ENCODE results near the gene RTL9.
A peak's percentile ranks its signal among the peaks of the same experiment; 100 is the strongest.

Gene RTL9

DNA sequence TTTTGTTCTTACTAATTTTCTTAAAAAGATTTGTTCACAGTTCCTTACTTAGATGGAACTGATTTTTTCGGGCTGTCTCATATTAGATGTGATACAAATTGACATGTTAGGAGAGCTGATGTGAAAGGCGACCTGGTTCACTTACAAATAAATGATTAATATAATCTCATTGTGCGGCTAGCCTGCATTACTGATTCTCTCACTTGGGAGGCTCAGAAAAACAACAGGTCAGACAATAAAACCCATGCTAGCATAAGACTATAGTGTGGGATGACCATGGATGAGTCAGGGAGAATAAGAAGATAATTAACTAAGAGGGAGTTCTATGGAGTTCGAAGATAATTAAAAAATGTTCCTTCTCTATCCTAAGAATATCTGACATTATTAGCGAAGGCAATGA lies 40.8 kb downstream of the RTL9 start:
- Histone ChIP-seq H2BK12ac (ENCODE audit: low read length in 2 of 2) (no peak overlapping the region), H3K9ac (ENCODE audit: low read length) (no peak overlapping the region), H3K18ac (ENCODE audit: low read depth in 1 of 2, low read length in 2 of 2) (no peak overlapping the region), H2AK5ac (ENCODE audit: low read length, severe bottlenecking) (no peak overlapping the region), H3K79me1 (replicated peaks; ENCODE audit: low read length, poor library complexity, severe bottlenecking) (no peaks in the 10 kb centered on the region), H4K91ac (ENCODE audit: low read length) (no peak overlapping the region), H2BK120ac (ENCODE audit: low read depth, low read length) (no peak overlapping the region), H3K14ac (ENCODE audit: low read length in 2 of 2) (no peak overlapping the region), H2AFZ (ENCODE audit: low read depth, low read length) (no peak overlapping the region), H3K27ac (ENCODE audit: low read length, poor library complexity, severe bottlenecking) (peak overlapping the region; percentile 54), H3K23ac (ENCODE audit: low read length in 2 of 2) (no peak overlapping the region), H2BK15ac (ENCODE audit: low read depth, poor library complexity, severe bottlenecking) (no peak overlapping the region), H3K36me3 (ENCODE audit: control insufficient read depth in 1 of 2, insufficient read depth in 2 of 2, low read depth in 1 of 2, low read length in 2 of 2) (no peaks in the 10 kb centered on the region), H3K9me3 (ENCODE audit: control insufficient read depth, low read length) (no peaks in the 10 kb centered on the region), H4K8ac (ENCODE audit: low read length) (no peak overlapping the region), H2BK5ac (ENCODE audit: low read depth, low read length, poor library complexity, severe bottlenecking) (no peak overlapping the region), H3K27me3 (ENCODE audit: control insufficient read depth in 1 of 2, insufficient read depth in 1 of 2, low read length in 2 of 2) (peaks cover 0 to 27% of the 10 kb centered on the region in 2 experiments), H3K4me2 (ENCODE audit: low read length, poor library complexity, severe bottlenecking) (no peak overlapping the region), H3K4me3 (ENCODE audit: insufficient read depth in 1 of 2, low read depth in 1 of 2, low read length in 2 of 2) (no peak overlapping the region), H3K4me1 (ENCODE audit: control insufficient read depth, insufficient read depth, low read depth, low read length) (peaks cover 16% of the 10 kb centered on the region), H3K4ac (ENCODE audit: low read depth in 1 of 2, low read length in 2 of 2) (no peak overlapping the region)
- DNase-seq: no peak
- WGBS: no CpG with 5 or more reads among the region's 5 CpGs

DNA sequence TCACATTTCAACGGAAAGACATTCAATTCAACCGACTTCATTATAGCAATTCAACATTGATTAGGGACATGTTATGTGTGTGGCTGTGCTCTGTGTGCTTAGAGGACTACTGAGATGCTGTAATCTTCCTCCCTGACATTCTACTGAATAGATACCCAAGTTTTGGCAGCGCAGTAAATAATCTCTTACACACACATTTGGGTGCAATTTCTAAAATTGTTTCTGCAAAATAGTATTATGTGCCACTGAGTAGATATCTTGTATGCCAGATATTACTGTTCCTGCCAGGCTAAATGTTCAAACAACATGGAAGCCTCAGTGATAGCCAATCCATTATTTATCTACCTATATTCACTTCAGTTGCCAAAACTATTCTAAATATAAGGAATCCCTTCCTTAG lies 41.3 kb downstream of the RTL9 start:
- no CpG with 5 or more reads among the region's 3 CpGs for WGBS
- DNase-seq: no peak

DNA sequence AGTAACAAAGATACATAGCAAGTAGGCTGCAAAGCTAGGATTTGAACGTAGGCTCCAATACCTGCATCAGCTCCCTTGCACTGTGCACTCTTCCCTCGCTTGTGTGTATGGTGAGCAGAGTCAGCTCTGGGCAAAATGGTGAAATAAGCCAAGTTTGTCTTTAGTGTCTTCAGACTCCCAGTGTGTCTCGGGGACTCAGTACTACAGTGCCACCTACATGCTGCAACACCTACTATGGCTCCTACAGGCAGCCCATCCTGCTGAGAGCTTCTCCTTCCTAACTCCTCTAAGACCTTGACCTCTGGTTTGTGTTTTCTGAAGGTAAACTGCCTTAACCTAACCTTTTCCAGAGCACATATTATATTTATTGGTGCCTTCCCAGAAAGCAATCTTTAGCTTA lies 42.5 kb downstream of the RTL9 start:
- Histone ChIP-seq H3K36me3 (ENCODE audit: control insufficient read depth in 1 of 2, insufficient read depth in 2 of 2, low read depth in 1 of 2, low read length in 2 of 2) (no peaks in the 10 kb centered on the region), H4K8ac (ENCODE audit: low read length) (no peak overlapping the region), H4K91ac (ENCODE audit: low read length) (peak overlapping the region; percentile 50), H3K14ac (ENCODE audit: low read length in 2 of 2) (no peak overlapping the region), H2BK5ac (ENCODE audit: low read depth, low read length, poor library complexity, severe bottlenecking) (no peak overlapping the region), H3K18ac (ENCODE audit: low read depth in 1 of 2, low read length in 2 of 2) (peak overlapping the region in 1 of 2 experiments; percentile 40), H3K4me3 (ENCODE audit: insufficient read depth in 1 of 2, low read depth in 1 of 2, low read length in 2 of 2) (no peak overlapping the region), H3K9ac (ENCODE audit: low read length) (no peak overlapping the region), H3K27ac (ENCODE audit: low read length, poor library complexity, severe bottlenecking) (no peak overlapping the region), H2AK5ac (ENCODE audit: low read length, severe bottlenecking) (no peak overlapping the region), H3K4me2 (ENCODE audit: low read length, poor library complexity, severe bottlenecking) (no peak overlapping the region), H3K9me3 (ENCODE audit: control insufficient read depth, low read length) (no peaks in the 10 kb centered on the region), H2BK120ac (ENCODE audit: low read depth, low read length) (no peak overlapping the region), H3K4ac (ENCODE audit: low read depth in 1 of 2, low read length in 2 of 2) (no peak overlapping the region), H2AFZ (ENCODE audit: low read depth, low read length) (no peak overlapping the region), H2BK12ac (ENCODE audit: low read length in 2 of 2) (peak overlapping the region in 1 of 2 experiments; percentile 54), H3K27me3 (ENCODE audit: control insufficient read depth in 1 of 2, insufficient read depth in 1 of 2, low read length in 2 of 2) (peaks cover 0 to 27% of the 10 kb centered on the region in 2 experiments), H3K4me1 (ENCODE audit: control insufficient read depth, insufficient read depth, low read depth, low read length) (peaks cover 8% of the 10 kb centered on the region), H3K79me1 (replicated peaks; ENCODE audit: low read length, poor library complexity, severe bottlenecking) (no peaks in the 10 kb centered on the region), H2BK15ac (ENCODE audit: low read depth, poor library complexity, severe bottlenecking) (no peak overlapping the region), H3K23ac (ENCODE audit: low read length in 2 of 2) (no peak overlapping the region)
- 92% methylated on average over 3 of the region's 3 CpGs for WGBS
- no peak for DNase-seq

More for the DNA sequence above, 41.3 kb downstream of the RTL9 start:
- Histone ChIP-seq H3K27me3 (ENCODE audit: control insufficient read depth in 1 of 2, insufficient read depth in 1 of 2, low read length in 2 of 2) (peaks cover 0 to 27% of the 10 kb centered on the region in 2 experiments), H2AK5ac (ENCODE audit: low read length, severe bottlenecking) (no peak overlapping the region), H3K4me3 (ENCODE audit: insufficient read depth in 1 of 2, low read depth in 1 of 2, low read length in 2 of 2) (no peak overlapping the region), H4K91ac (ENCODE audit: low read length) (no peak overlapping the region), H3K4me2 (ENCODE audit: low read length, poor library complexity, severe bottlenecking) (no peak overlapping the region), H2AFZ (ENCODE audit: low read depth, low read length) (no peak overlapping the region), H2BK5ac (ENCODE audit: low read depth, low read length, poor library complexity, severe bottlenecking) (no peak overlapping the region), H3K14ac (ENCODE audit: low read length in 2 of 2) (no peak overlapping the region), H3K23ac (ENCODE audit: low read length in 2 of 2) (no peak overlapping the region), H3K18ac (ENCODE audit: low read depth in 1 of 2, low read length in 2 of 2) (no peak overlapping the region), H2BK12ac (ENCODE audit: low read length in 2 of 2) (no peak overlapping the region), H2BK15ac (ENCODE audit: low read depth, poor library complexity, severe bottlenecking) (no peak overlapping the region), H3K4me1 (ENCODE audit: control insufficient read depth, insufficient read depth, low read depth, low read length) (peaks cover 15% of the 10 kb centered on the region), H2BK120ac (ENCODE audit: low read depth, low read length) (no peak overlapping the region), H3K36me3 (ENCODE audit: control insufficient read depth in 1 of 2, insufficient read depth in 2 of 2, low read depth in 1 of 2, low read length in 2 of 2) (no peaks in the 10 kb centered on the region), H3K9ac (ENCODE audit: low read length) (no peak overlapping the region), H3K79me1 (replicated peaks; ENCODE audit: low read length, poor library complexity, severe bottlenecking) (no peaks in the 10 kb centered on the region), H3K27ac (ENCODE audit: low read length, poor library complexity, severe bottlenecking) (peak overlapping the region; percentile 32), H4K8ac (ENCODE audit: low read length) (no peak overlapping the region), H3K9me3 (ENCODE audit: control insufficient read depth, low read length) (no peaks in the 10 kb centered on the region), H3K4ac (ENCODE audit: low read depth in 1 of 2, low read length in 2 of 2) (no peak overlapping the region)

DNA sequence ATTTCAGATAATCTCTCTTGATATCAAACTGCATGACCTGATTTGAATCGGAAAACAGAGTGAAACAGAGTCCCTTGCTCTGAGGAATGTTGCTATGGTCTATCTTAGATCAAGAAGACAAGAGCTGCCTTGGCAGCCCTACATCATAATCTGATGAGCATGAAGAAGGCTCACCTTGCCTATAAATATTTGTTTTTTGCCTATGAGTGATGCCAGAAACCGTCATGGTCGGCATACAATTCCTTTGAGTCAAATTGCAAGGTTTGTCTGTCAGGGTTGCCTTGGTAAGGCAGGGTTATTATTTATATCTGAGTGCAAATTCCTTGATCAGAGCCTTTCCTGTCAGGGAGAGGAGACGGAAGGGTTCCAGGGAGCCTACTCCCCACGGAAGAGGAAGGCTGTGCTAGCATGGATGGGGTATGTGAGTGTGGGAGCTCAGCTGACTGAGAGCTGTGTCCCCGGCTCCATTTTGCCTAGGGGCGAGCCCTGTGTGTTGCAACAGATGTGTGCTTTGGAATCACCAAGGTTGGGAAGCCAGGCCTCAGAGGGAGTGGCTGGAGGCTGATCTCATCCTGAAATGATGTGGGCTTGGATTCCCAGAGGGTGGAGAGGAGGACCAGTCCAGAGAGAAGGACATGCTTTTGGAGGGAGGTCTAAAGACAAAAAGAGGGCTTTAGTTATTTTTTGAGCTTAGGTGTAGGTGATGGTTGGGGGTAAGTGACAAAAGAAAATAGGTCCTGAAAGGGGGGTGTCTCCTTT lies 43.6 kb downstream of the RTL9 start:
- no peak overlapping the region for H3K27ac ChIP-seq (ENCODE audit: low read length, poor library complexity, severe bottlenecking)
- H3K4me2 ChIP-seq (ENCODE audit: low read length, poor library complexity, severe bottlenecking): no peak overlapping the region
- no peak overlapping the region for H4K8ac ChIP-seq (ENCODE audit: low read length)
- no peak overlapping the region for H2BK5ac ChIP-seq (ENCODE audit: low read depth, low read length, poor library complexity, severe bottlenecking)
- peaks cover 0 to 28% of the 10 kb centered on the region in 2 experiments for H3K27me3 ChIP-seq (ENCODE audit: control insufficient read depth in 1 of 2, insufficient read depth in 1 of 2, low read length in 2 of 2)
- DNase-seq: peak; percentile 56
- no peak overlapping the region for H2BK15ac ChIP-seq (ENCODE audit: low read depth, poor library complexity, severe bottlenecking)
- H3K23ac ChIP-seq (ENCODE audit: low read length in 2 of 2): no peak overlapping the region
- peak overlapping the region; percentile 7 for H3K9ac ChIP-seq (ENCODE audit: low read length)
- 62% methylated on average over 7 of the region's 7 CpGs for WGBS
- H3K36me3 ChIP-seq (ENCODE audit: control insufficient read depth in 1 of 2, insufficient read depth in 2 of 2, low read depth in 1 of 2, low read length in 2 of 2): no peaks in the 10 kb centered on the region
- peaks cover 8% of the 10 kb centered on the region for H3K4me1 ChIP-seq (ENCODE audit: control insufficient read depth, insufficient read depth, low read depth, low read length)
- no peak overlapping the region for H3K14ac ChIP-seq (ENCODE audit: low read length in 2 of 2)
- H3K9me3 ChIP-seq (ENCODE audit: control insufficient read depth, low read length): no peaks in the 10 kb centered on the region
- H3K18ac ChIP-seq (ENCODE audit: low read depth in 1 of 2, low read length in 2 of 2): peak overlapping the region in 1 of 2 experiments; percentile 68
- peak overlapping the region in 1 of 2 experiments; percentile 55 for H2BK12ac ChIP-seq (ENCODE audit: low read length in 2 of 2)
- H2AK5ac ChIP-seq (ENCODE audit: low read length, severe bottlenecking): no peak overlapping the region
- no peak overlapping the region for H4K91ac ChIP-seq (ENCODE audit: low read length)
- H3K4me3 ChIP-seq (ENCODE audit: insufficient read depth in 1 of 2, low read depth in 1 of 2, low read length in 2 of 2): no peak overlapping the region
- no peak overlapping the region for H3K4ac ChIP-seq (ENCODE audit: low read depth in 1 of 2, low read length in 2 of 2)
- no peak overlapping the region for H2BK120ac ChIP-seq (ENCODE audit: low read depth, low read length)
- H2AFZ ChIP-seq (ENCODE audit: low read depth, low read length): no peak overlapping the region
- no peaks in the 10 kb centered on the region for H3K79me1 ChIP-seq (replicated peaks; ENCODE audit: low read length, poor library complexity, severe bottlenecking)

Data from mesenchymal stem cell (in vitro differentiated cells and primary cell).